Osteocyte (in vitro differentiated cells): Measurements from ENCODE around the gene C1orf115. TPM values are rescaled to one million over a fixed set of nuclear protein-coding genes. Genes with fewer than 3 reads are reported as not detected.
"Not testable (repeated sequence)": the region's sequence is repeated elsewhere in the genome, so short reads cannot be mapped to it uniquely, and the experiment has no call there.

Experiments used
- DNase-seq: peaks from one replicate; pipeline ENCODE4 v3.0.0; 2021; ENCODE audit warnings: mixed read lengths; ENCODE audit not compliant: unreplicated experiment; ENCODE audit errors: extremely low spot score
- H3K27ac Mint-ChIP-seq: one replicate; pipeline ENCODE4 v1.8.0; 2021; ENCODE audit warnings: mild to moderate bottlenecking, mixed read lengths; ENCODE audit not compliant: unreplicated experiment
- H3K27me3 Mint-ChIP-seq: one replicate; pipeline ENCODE4 v1.8.0; 2021; ENCODE audit warnings: mixed read lengths; ENCODE audit not compliant: unreplicated experiment
- H3K36me3 Mint-ChIP-seq: one replicate; pipeline ENCODE4 v1.8.0; 2021; ENCODE audit warnings: mixed read lengths; ENCODE audit not compliant: unreplicated experiment
- H3K4me1 Mint-ChIP-seq: one replicate; pipeline ENCODE4 v1.8.0; 2021; ENCODE audit warnings: mixed read lengths; ENCODE audit not compliant: unreplicated experiment
- H3K4me3 Mint-ChIP-seq: one replicate; pipeline ENCODE4 v1.8.0; 2021; ENCODE audit warnings: mild to moderate bottlenecking, moderate library complexity, mixed read lengths; ENCODE audit not compliant: unreplicated experiment
- H3K9me3 Mint-ChIP-seq: one replicate; pipeline ENCODE4 v1.8.0; 2021; ENCODE audit warnings: mixed read lengths; ENCODE audit not compliant: unreplicated experiment
- CTCF ChIP-seq: fragments of 200-600 bp; sonication (generic); IDR thresholded peaks from 2 replicates; pipeline ENCODE4 v1.5.0; 2021; ENCODE audit warnings: antibody characterized with exemption, mild to moderate bottlenecking, moderate library complexity
- total RNA-seq: library from RNA; stranded (reverse); gene quantifications from 2 replicates; pipeline ENCODE4 v1.2.1, GENCODE V29; 2021

Gene C1orf115
- total RNA-seq, 1 donor from 2014 or later = 5.6 TPM

- H3K27me3 Mint-ChIP-seq = peaks cover 39% of the 10 kb centered on the region
- no peak overlapping the region for H3K27ac Mint-ChIP-seq
- no peaks in the 10 kb centered on the region for H3K36me3 Mint-ChIP-seq
- TF ChIP-seq CTCF = no peak
- DNase-seq = no peak
- H3K4me3 Mint-ChIP-seq = no peak overlapping the region
- H3K9me3 Mint-ChIP-seq = no peaks in the 10 kb centered on the region
- no peaks in the 10 kb centered on the region for H3K4me1 Mint-ChIP-seq
These were observed 12.9 kb upstream of the C1orf115 start for GRCh38 chr1:220677251-220677650.

GRCh38 chr1:220680085-220680687, 10.0 kb upstream of the C1orf115 start:
- Mint-ChIP-seq H3K27me3 (peaks cover 25% of the 10 kb centered on the region), H3K4me3 (no peak overlapping the region), H3K4me1 (no peaks in the 10 kb centered on the region), H3K27ac (no peak overlapping the region), H3K36me3 (no peaks in the 10 kb centered on the region), H3K9me3 (no peaks in the 10 kb centered on the region)
- no peak for DNase-seq
- peak; percentile 80 for TF ChIP-seq CTCF

GRCh38 chr1:220681220-220681880, 8.8 kb upstream of the C1orf115 start:
- Mint-ChIP-seq H3K27ac (no peak overlapping the region), H3K4me1 (no peaks in the 10 kb centered on the region), H3K36me3 (no peaks in the 10 kb centered on the region), H3K4me3 (no peak overlapping the region), H3K9me3 (no peaks in the 10 kb centered on the region), H3K27me3 (peaks cover 17% of the 10 kb centered on the region)
- TF ChIP-seq CTCF = no peak
- no peak for DNase-seq

GRCh38 chr1:220682901-220683576, 7.1 kb upstream of the C1orf115 start:
- H3K27ac Mint-ChIP-seq = no peak overlapping the region
- H3K36me3 Mint-ChIP-seq = no peaks in the 10 kb centered on the region
- H3K4me1 Mint-ChIP-seq = no peaks in the 10 kb centered on the region
- no peak for DNase-seq
- no peak for TF ChIP-seq CTCF
- peaks cover 17% of the 10 kb centered on the region for H3K27me3 Mint-ChIP-seq
- H3K4me3 Mint-ChIP-seq = no peak overlapping the region
- H3K9me3 Mint-ChIP-seq = no peaks in the 10 kb centered on the region

- not testable (repeated sequence) for H3K36me3 Mint-ChIP-seq, H3K4me3 Mint-ChIP-seq
These were observed 6.4 kb upstream of the C1orf115 start for GRCh38 chr1:220683716-220684115.

More at GRCh38 chr1:220683716-220684115, 6.4 kb upstream of the C1orf115 start:
- H3K27me3 Mint-ChIP-seq = peaks cover 10% of the 10 kb centered on the region
- DNase-seq, H3K27ac Mint-ChIP-seq, H3K9me3 Mint-ChIP-seq, H3K4me1 Mint-ChIP-seq: not testable (repeated sequence)
